Measurements from ENCODE around the gene CYFIP2. TPM values are rescaled to one million over a fixed set of nuclear protein-coding genes. Genes with fewer than 3 reads are reported as not detected.
A peak's percentile ranks its signal among the peaks of the same experiment; 100 is the strongest.

CYFIP2 gene
- total and polyA plus RNA-seq, 4 donors: 48.1 to 160 (median 104) TPM

DNA sequence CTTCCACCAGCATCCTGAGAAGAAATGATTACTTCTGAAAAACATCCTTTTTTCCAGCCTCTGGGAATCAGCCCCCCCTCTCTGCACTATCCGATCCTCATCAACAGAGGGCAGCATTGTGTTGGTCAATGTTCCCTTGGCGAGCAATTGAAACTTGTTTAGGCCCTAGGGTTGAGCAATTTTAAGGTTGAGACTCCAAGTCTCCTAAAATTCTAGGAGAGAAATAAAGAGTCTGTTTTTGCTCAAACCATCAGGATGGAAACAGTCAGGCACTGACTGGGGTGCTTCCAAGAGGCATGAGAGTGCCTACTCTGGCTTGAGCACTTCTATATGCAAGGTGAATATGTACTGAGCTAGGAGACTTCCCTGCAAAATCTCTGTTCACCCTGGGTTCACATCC is 12.4 kb upstream of the CYFIP2 start:
- no CpG with 5 or more reads among the region's 2 CpGs for WGBS (ENCODE audit: insufficient coverage)
- no peaks in the 10 kb centered on the region for H3K4me1 ChIP-seq (ENCODE audit: control insufficient read depth, insufficient read depth, low read length)
- no peaks in the 10 kb centered on the region for H3K27me3 ChIP-seq (ENCODE audit: control insufficient read depth, insufficient read depth, low read length)
- no peaks in the 10 kb centered on the region for H3K9me3 ChIP-seq (ENCODE audit: control insufficient read depth, insufficient read depth, low read length)
- no peak overlapping the region for H3K4me3 ChIP-seq (ENCODE audit: low read depth, low read length)
- H3K36me3 ChIP-seq (ENCODE audit: control insufficient read depth, insufficient read depth, low read length): no peaks in the 10 kb centered on the region
- peak in 2 of 6 donors; percentile 36 to 59 for DNase-seq (ENCODE audit: low read depth in 4 of 6, low spot score in 6 of 6)
- H3K27ac ChIP-seq (ENCODE audit: low read depth, low read length): no peak overlapping the region

DNA sequence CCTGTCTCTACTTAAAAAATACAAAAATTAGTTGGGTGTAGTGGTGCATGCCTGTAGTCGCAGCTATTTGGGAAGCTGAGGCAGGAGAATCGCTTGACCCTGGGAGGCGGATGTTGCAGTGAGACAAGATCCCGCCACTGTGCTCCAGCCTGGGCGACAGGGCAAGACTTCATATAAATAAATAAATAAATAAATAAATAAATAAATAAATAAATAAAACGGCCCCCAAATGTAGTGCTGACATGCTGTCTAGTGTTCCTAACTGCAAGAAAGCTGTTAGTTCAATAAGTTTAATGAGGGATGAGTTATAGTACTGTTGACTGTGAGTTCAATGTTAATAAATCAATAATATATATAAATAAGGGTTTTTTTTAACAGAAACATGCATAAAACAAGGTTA is 7.5 kb upstream of the CYFIP2 start:
- Histone ChIP-seq H3K4me1 (ENCODE audit: control insufficient read depth, insufficient read depth, low read length) (no peaks in the 10 kb centered on the region), H3K9me3 (ENCODE audit: control insufficient read depth, insufficient read depth, low read length) (no peaks in the 10 kb centered on the region), H3K36me3 (ENCODE audit: control insufficient read depth, insufficient read depth, low read length) (no peaks in the 10 kb centered on the region), H3K4me3 (ENCODE audit: low read depth, low read length) (no peak overlapping the region), H3K27me3 (ENCODE audit: control insufficient read depth, insufficient read depth, low read length) (no peaks in the 10 kb centered on the region), H3K27ac (ENCODE audit: low read depth, low read length) (no peak overlapping the region)
- WGBS (ENCODE audit: insufficient coverage): no CpG with 5 or more reads among the region's 6 CpGs
- no peak for DNase-seq (ENCODE audit: low read depth in 4 of 6, low spot score in 6 of 6)

DNA sequence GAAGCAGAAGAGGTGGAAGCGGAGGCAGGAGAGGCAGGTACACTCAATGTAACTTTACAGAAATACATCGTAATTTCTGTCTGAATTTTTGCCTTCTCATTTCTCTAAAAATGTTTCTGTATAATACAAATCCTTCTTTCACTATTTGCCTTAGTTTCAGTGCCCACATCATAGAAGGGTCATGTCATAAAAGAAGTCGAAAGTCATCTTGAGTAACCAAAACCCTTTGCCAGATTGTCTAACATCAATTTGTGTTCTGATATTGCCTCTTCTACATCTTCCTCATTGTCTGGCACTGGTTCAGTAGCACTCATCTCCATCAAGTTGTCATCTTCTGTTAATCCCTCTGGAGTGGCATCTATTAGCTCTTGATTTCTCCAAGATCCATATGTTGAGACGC is 6.2 kb upstream of the CYFIP2 start:
- DNase-seq (ENCODE audit: low read depth in 4 of 6, low spot score in 6 of 6): no peak
- no peak overlapping the region for H3K4me3 ChIP-seq (ENCODE audit: low read depth, low read length)
- no peak overlapping the region for H3K27ac ChIP-seq (ENCODE audit: low read depth, low read length)
- WGBS (ENCODE audit: insufficient coverage): 92% methylated on average over 2 of the region's 4 CpGs
- no peaks in the 10 kb centered on the region for H3K4me1 ChIP-seq (ENCODE audit: control insufficient read depth, insufficient read depth, low read length)
- no peaks in the 10 kb centered on the region for H3K9me3 ChIP-seq (ENCODE audit: control insufficient read depth, insufficient read depth, low read length)
- no peaks in the 10 kb centered on the region for H3K36me3 ChIP-seq (ENCODE audit: control insufficient read depth, insufficient read depth, low read length)
- H3K27me3 ChIP-seq (ENCODE audit: control insufficient read depth, insufficient read depth, low read length): no peaks in the 10 kb centered on the region

DNA sequence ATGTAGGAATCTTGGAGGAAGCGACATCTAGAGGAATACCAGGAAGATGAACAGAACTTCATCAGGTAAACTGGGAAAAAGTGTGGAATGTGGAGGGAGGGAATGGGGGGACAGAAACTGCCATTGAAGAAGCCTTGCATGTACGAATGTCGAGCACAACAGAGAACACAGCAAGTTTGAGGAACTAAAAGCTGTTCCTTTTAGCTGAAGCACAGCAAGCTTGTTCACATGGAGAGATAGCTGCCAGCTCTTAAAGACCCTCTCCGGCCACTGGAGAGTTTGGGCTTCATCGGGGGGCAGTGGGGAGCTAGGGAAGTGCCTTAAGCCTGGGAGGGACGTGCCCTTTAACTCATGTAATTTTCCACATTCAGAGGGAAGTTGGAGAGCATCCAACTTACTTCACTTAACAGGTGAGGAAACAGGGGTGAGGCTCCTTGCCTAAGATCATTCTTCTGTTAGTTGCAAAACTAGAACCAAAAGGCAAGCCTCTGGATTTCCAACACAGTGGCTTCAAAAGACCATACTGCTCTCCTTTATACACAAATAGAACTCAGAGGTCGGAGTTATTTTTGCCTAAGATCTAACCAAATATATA is 2.3 kb upstream of the CYFIP2 start:
- Histone ChIP-seq H3K9me3 (ENCODE audit: control insufficient read depth, insufficient read depth, low read length) (no peaks in the 10 kb centered on the region), H3K27me3 (ENCODE audit: control insufficient read depth, insufficient read depth, low read length) (no peaks in the 10 kb centered on the region), H3K4me1 (ENCODE audit: control insufficient read depth, insufficient read depth, low read length) (peaks cover 26% of the 10 kb centered on the region), H3K36me3 (ENCODE audit: control insufficient read depth, insufficient read depth, low read length) (no peaks in the 10 kb centered on the region), H3K4me3 (ENCODE audit: low read depth, low read length) (no peak overlapping the region), H3K27ac (ENCODE audit: low read depth, low read length) (no peak overlapping the region)
- DNase-seq (ENCODE audit: low read depth in 4 of 6, low spot score in 6 of 6): no peak
- WGBS (ENCODE audit: insufficient coverage): 57% methylated on average over 3 of the region's 7 CpGs

DNA sequence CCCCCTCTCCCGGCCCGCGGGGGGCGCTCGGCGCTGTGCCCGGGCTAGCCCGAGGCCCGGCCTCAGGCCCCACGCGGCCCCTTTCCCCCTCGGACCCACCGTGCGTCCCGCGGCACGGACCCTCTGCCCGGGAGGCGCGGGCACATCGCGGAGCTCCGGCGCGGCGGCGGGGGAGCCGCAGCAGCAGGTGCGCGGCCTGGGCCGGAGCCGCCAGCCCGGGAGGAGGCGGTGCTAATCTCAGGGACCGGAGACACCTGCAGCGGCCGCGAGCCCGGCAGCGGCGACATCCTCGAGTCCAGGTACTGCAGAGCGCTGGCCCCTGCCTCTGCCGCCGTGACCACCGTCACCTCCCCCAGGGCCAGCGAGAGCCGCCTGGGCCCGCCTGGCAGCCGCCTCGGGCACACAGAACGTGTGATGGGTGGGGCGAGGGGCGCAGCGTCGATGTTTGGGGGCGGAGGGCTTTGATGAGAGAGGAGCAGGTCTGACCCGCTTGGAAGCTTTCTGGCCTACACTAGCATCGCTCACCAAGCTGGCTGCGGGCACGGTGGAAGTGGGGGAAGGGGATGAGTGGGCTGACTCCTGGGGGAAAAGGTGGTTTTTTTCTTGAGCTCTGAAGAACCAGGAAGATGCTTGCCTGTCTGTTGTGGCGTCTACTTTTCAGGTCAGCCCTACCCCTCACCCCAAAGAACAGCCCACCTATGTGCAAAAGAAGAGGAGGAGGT is 524 bp downstream of the CYFIP2 start:
- H3K4me1 ChIP-seq (ENCODE audit: control insufficient read depth, insufficient read depth, low read length): peaks cover 32% of the 10 kb centered on the region
- no peak overlapping the region for H3K27ac ChIP-seq (ENCODE audit: low read depth, low read length)
- no peaks in the 10 kb centered on the region for H3K36me3 ChIP-seq (ENCODE audit: control insufficient read depth, insufficient read depth, low read length)
- under 1% methylated on average over 61 of the region's 62 CpGs for WGBS (ENCODE audit: insufficient coverage)
- no peaks in the 10 kb centered on the region for H3K27me3 ChIP-seq (ENCODE audit: control insufficient read depth, insufficient read depth, low read length)
- no peaks in the 10 kb centered on the region for H3K9me3 ChIP-seq (ENCODE audit: control insufficient read depth, insufficient read depth, low read length)
- peak in 2 of 6 donors; percentile 71 to 78 for DNase-seq (ENCODE audit: low read depth in 4 of 6, low spot score in 6 of 6)
- peak overlapping the region; percentile 78 for H3K4me3 ChIP-seq (ENCODE audit: low read depth, low read length)

DNA sequence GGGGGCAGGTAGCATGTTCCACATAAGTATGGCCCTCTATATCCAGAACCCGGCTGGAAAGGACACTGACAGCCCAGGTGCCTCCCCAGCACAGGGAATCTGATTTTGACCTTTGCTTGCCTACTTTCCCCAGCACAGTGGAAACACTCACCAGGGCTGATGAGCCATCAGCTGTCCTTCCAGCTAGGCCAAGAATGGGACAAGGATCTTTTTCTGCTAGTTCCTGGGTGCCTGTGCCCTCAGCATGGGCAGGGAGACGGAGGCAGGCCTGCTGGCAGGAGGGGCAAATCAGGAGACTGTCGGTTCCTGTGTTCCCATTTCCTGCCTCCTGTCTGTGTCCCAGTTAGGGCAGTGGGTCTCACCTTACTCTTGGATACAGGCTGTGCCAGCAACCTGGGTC is 1.1 kb downstream of the CYFIP2 start:
- Histone ChIP-seq H3K36me3 (ENCODE audit: control insufficient read depth, insufficient read depth, low read length) (no peaks in the 10 kb centered on the region), H3K4me1 (ENCODE audit: control insufficient read depth, insufficient read depth, low read length) (peaks cover 36% of the 10 kb centered on the region), H3K27ac (ENCODE audit: low read depth, low read length) (peak overlapping the region; percentile 64), H3K4me3 (ENCODE audit: low read depth, low read length) (peak overlapping the region; percentile 78), H3K9me3 (ENCODE audit: control insufficient read depth, insufficient read depth, low read length) (no peaks in the 10 kb centered on the region), H3K27me3 (ENCODE audit: control insufficient read depth, insufficient read depth, low read length) (no peaks in the 10 kb centered on the region)
- WGBS (ENCODE audit: insufficient coverage): 46% methylated on average over 3 of the region's 3 CpGs
- peak in 1 of 6 donors; percentile 13 for DNase-seq (ENCODE audit: low read depth in 4 of 6, low spot score in 6 of 6)

DNA sequence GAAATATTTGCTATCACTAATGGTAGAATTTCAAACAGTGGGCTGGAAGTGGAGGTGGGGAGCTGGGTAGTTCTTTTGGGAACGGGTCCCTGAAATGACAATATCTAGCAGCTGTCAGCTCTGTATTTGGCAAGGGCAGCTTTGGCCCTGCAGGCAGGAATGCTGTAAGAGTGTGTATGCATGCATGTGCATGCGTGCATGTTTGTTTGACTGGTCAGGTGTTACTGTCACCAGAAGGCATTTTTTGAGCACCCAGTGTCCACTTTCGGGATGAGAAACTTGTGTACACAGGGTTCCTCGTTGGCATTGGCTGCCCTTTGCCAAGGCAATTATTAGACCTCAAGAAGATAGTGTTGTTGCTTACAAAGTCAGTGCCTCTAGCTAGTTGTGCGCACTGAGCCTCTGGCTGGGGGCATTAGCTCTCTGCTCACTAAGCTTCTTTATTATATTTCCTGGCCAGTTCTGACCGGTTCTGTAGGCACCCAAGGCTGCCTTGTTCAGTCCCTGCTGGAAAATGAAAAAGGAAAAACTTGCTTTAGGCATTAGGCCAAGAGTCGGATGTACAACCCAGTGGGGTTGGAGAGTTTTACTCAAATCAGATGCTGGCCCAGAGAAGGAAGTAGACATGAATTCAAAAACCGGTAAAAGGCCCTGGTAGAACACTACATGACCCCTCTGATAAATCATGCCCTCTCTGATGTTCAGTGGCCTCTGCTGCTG is 2.0 kb downstream of the CYFIP2 start:
- WGBS (ENCODE audit: insufficient coverage): 34% methylated on average over 8 of the region's 8 CpGs
- Histone ChIP-seq H3K36me3 (ENCODE audit: control insufficient read depth, insufficient read depth, low read length) (no peaks in the 10 kb centered on the region), H3K27ac (ENCODE audit: low read depth, low read length) (peak overlapping the region; percentile 64)

DNA sequence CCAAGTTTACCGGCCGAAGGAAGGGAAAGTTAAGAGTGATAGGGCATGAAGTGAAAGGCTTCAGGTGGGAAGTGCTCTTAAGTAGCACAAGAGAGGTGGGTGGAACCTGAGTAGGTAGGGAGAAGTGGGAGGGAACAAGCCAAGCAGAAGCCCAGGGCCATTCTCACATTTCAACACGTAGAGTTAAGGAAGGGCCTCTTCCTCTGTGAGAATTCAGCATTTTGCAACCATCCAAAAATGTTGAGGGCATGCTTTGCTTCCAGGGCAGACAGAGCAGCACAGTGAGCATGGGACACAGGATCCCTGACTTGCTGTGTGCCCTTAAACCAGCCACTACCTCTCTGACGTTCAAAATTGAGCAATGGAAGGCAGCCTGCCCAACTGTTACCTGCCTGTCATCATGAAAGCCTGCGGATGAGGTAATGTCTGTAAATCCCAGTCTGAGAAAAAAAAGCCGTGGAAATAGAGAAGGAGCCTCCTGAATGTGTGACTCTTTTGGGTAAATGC is 3.3 kb downstream of the CYFIP2 start:
- no peaks in the 10 kb centered on the region for H3K9me3 ChIP-seq (ENCODE audit: control insufficient read depth, insufficient read depth, low read length)
- no peaks in the 10 kb centered on the region for H3K27me3 ChIP-seq (ENCODE audit: control insufficient read depth, insufficient read depth, low read length)
- H3K36me3 ChIP-seq (ENCODE audit: control insufficient read depth, insufficient read depth, low read length): no peaks in the 10 kb centered on the region
- peaks cover 36% of the 10 kb centered on the region for H3K4me1 ChIP-seq (ENCODE audit: control insufficient read depth, insufficient read depth, low read length)
- no peak overlapping the region for H3K4me3 ChIP-seq (ENCODE audit: low read depth, low read length)
- DNase-seq (ENCODE audit: low read depth in 4 of 6, low spot score in 6 of 6): no peak
- 84% methylated on average over 4 of the region's 6 CpGs for WGBS (ENCODE audit: insufficient coverage)
- no peak overlapping the region for H3K27ac ChIP-seq (ENCODE audit: low read depth, low read length)

More for the DNA sequence above, 2.0 kb downstream of the CYFIP2 start:
- DNase-seq (ENCODE audit: low read depth in 4 of 6, low spot score in 6 of 6): peak in 2 of 6 donors; percentile 65 to 66
- Histone ChIP-seq H3K4me3 (ENCODE audit: low read depth, low read length) (peak overlapping the region; percentile 78), H3K4me1 (ENCODE audit: control insufficient read depth, insufficient read depth, low read length) (peaks cover 36% of the 10 kb centered on the region), H3K9me3 (ENCODE audit: control insufficient read depth, insufficient read depth, low read length) (no peaks in the 10 kb centered on the region), H3K27me3 (ENCODE audit: control insufficient read depth, insufficient read depth, low read length) (no peaks in the 10 kb centered on the region)

DNA sequence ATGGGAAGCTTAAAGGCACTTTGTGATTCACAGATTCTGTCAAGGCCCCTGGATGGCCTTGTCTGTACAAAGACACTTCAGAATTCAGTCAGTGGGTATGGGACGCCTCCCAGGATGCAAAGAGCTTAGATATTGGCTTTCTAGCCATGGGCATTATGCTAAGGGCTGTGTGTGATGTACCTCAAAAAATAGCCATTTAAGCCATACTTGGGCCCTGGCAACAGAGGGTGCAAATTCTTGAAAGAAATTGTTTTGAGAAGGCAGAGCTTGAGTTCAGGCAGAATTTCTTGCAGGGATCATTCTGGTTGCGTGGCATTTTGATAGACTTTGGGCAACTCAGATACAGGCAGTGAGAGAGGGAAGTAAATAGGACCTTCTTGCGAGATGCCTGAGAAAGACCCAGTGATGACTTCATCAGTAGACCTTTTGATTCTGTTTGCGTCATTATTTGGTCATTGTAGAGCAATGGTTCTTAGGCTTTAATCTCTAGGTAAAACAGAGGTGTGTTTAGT is 3.9 kb downstream of the CYFIP2 start:
- Histone ChIP-seq H3K27me3 (ENCODE audit: control insufficient read depth, insufficient read depth, low read length) (no peaks in the 10 kb centered on the region), H3K9me3 (ENCODE audit: control insufficient read depth, insufficient read depth, low read length) (no peaks in the 10 kb centered on the region), H3K4me3 (ENCODE audit: low read depth, low read length) (no peak overlapping the region), H3K36me3 (ENCODE audit: control insufficient read depth, insufficient read depth, low read length) (no peaks in the 10 kb centered on the region), H3K27ac (ENCODE audit: low read depth, low read length) (no peak overlapping the region), H3K4me1 (ENCODE audit: control insufficient read depth, insufficient read depth, low read length) (peaks cover 36% of the 10 kb centered on the region)
- DNase-seq (ENCODE audit: low read depth in 4 of 6, low spot score in 6 of 6): no peak
- WGBS (ENCODE audit: insufficient coverage): 70% methylated on average over 3 of the region's 4 CpGs

Data from spinal cord (tissue), 10 donors.